PC-9 (cell line): ENCODE measurements around the gene HOXA11. TPM values are rescaled to one million over a fixed set of nuclear protein-coding genes. Genes with fewer than 3 reads are reported as not detected.

Experiments
- BruUV-seq: library from RNA; stranded (reverse); fragments of 400-500 nt; replicated peaks from 2 replicates; lab custom pipeline; 2021; lab: Mats Ljungman, UMichigan
- CTCF ChIA-PET: fragments of 300-600 bp; sonication (Branson Sonifier 250); formaldehyde crosslinking; loops from one replicate; lab custom pipeline; 2022; ENCODE audit warnings: antibody characterized with exemption; lab: Charles Lee
- POLR2A ChIA-PET: fragments of 300-600 bp; sonication (Branson Sonifier 250); formaldehyde crosslinking; loops from one replicate; lab custom pipeline; 2022; ENCODE audit warnings: antibody characterized with exemption; ENCODE audit not compliant: unreplicated experiment; lab: Charles Lee
- DNase-seq, 2 experiments: peaks; one replicate each; pipeline versions ENCODE4 v3.0.0 to v3.0.0-alpha.2; 2015 to 2022; ENCODE audit warnings: mixed read lengths in 1 of 2
- H2AFZ ChIP-seq: fragments of 200-600 bp; sonication (generic); 2 replicates; pipeline ENCODE4 v1.8.1; 2017; ENCODE audit warnings: antibody characterized with exemption
- H3F3A ChIP-seq: fragments of 200-600 bp; sonication (generic); 2 replicates; pipeline ENCODE4 v1.8.1; 2017; ENCODE audit warnings: antibody characterized with exemption, mild to moderate bottlenecking, low read depth; ENCODE audit not compliant: insufficient read depth
- H3K27ac ChIP-seq: fragments of 200-600 bp; sonication (generic); 2 replicates; pipeline ENCODE4 v1.6.1; 2016; ENCODE audit warnings: mixed run types
- H3K27me3 ChIP-seq: fragments of 200-600 bp; sonication (generic); 2 replicates; pipeline ENCODE4 v1.6.1; 2016; ENCODE audit warnings: low read depth, mixed run types; ENCODE audit not compliant: insufficient read depth
- H3K36me3 ChIP-seq: fragments of 200-600 bp; sonication (generic); 2 replicates; pipeline ENCODE4 v1.6.1; 2016; ENCODE audit warnings: low read depth, mixed run types
- H3K4me1 ChIP-seq: fragments of 200-600 bp; sonication (generic); replicated peaks from 2 replicates; pipeline ENCODE4 v1.6.1; 2016; ENCODE audit warnings: mixed run types; ENCODE audit not compliant: insufficient read depth
- H3K4me2 ChIP-seq: fragments of 200-600 bp; sonication (generic); 2 replicates; pipeline ENCODE4 v1.6.1; 2017; ENCODE audit warnings: mixed run types
- H3K4me3 ChIP-seq: fragments of 200-600 bp; sonication (generic); 2 replicates; pipeline ENCODE4 v1.6.1; 2016; ENCODE audit warnings: mixed run types
- H3K79me2 ChIP-seq: fragments of 200-600 bp; sonication (generic); 2 replicates; pipeline ENCODE4 v1.6.1; 2017; ENCODE audit warnings: low read depth, mixed run types
- H3K9me2 ChIP-seq: fragments of 200-600 bp; sonication (generic); 2 replicates; pipeline ENCODE4 v1.8.1; 2017; ENCODE audit warnings: mild to moderate bottlenecking; ENCODE audit not compliant: insufficient read depth
- H3K9me3 ChIP-seq: fragments of 200-600 bp; sonication (generic); 2 replicates; pipeline ENCODE4 v1.8.1; 2016; ENCODE audit warnings: low read depth; ENCODE audit not compliant: insufficient read depth
- H4K20me1 ChIP-seq: fragments of 200-600 bp; sonication (generic); 2 replicates; pipeline ENCODE4 v1.8.1; 2017; ENCODE audit not compliant: insufficient read depth
- EZH2 ChIP-seq: fragments of 200-600 bp; sonication (generic); IDR thresholded peaks from 2 replicates; pipeline ENCODE4 v1.8.0; 2017; ENCODE audit warnings: antibody characterized with exemption, low read depth
- intact Hi-C: fragments of 100-400 bp; cut with micrococcal nuclease; formaldehyde crosslinking; loops from one replicate; pipeline ENCODE4 v1.10.0; 2022; ENCODE audit not compliant: unreplicated experiment
- total RNA-seq: library from RNA; stranded (reverse); gene quantifications from 2 replicates; pipeline ENCODE4 v1.2.3, GENCODE V29; 2021
- TF ChIP-seq, protein P1 (sequence below): fragments of 200-600 bp; sonication (generic); conservative IDR thresholded peaks from 2 replicates; pipeline ENCODE4 v1.6.1; 2017; ENCODE audit warnings: mixed run types, antibody characterized with exemption, mild to moderate bottlenecking, moderate library complexity

Gene HOXA11
- total RNA-seq, 1 experiment from 2014 or later: 0.26 TPM

DNA sequence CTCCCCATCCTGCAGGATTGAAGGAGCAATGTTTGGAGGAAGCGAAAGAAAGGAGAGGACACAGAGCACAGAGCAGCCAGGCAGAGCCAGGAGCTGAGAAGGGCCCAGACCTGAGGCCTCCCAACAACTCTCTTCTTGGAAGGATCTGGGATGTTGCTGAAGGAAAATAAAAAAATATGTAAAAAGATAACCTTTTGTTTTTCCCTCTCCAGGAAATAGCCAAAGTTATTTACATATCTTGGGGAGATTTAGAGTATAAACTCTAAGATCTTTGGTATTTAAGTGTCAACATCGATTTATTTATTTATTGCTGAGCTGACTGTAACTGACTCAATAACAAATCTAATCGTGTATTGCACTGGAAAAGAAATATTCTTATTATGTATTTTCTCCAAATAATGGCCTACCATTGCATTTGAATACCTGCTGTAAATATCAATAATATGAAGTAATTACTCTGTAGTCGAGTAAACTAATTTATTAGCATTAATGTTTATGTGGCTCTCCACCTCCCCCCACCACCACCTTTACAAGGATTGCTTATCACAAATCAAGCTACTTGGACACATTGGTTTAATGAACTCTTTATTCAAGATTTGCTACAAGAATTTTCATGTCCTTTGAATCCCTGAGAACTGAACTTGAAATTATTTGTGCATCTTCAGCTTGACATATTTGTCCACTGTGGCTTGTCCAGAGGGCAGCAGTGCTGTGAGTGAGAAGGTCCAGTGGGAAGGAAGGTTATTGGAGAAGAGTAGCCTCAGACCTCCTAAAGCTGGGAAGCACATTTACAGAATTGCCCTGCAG lies 1.8 kb upstream of the HOXA11 start:
- Histone ChIP-seq H3K4me1 (peaks cover 12% of the 10 kb centered on the region), H3K9me2 (no peaks in the 10 kb centered on the region), H3K4me2 (no peak overlapping the region), H3K4me3 (no peak overlapping the region), H2AFZ (no peak overlapping the region), H3K36me3 (no peaks in the 10 kb centered on the region), H3K9me3 (no peaks in the 10 kb centered on the region), H3K79me2 (no peaks in the 10 kb centered on the region), H3F3A (peaks cover 26% of the 10 kb centered on the region), H4K20me1 (no peaks in the 10 kb centered on the region), H3K27ac (no peak overlapping the region), H3K27me3 (no peaks in the 10 kb centered on the region)
- intact Hi-C loops: no loop called here
- ChIA-PET CTCF (interaction anchor here (0.9 to 1.3 kb wide), 2 partner anchors 9 to 875 kb away, joined by 3 to 6 read pairs; no protein-coding TSS in a partner anchor), POLR2A (interaction anchor here (0.6 kb wide), 1 partner anchor 432 kb away, joined by 4 read pairs; no protein-coding TSS in a partner anchor)
- BruUV-seq: no TSS peak
- TF ChIP-seq, protein P1, sequence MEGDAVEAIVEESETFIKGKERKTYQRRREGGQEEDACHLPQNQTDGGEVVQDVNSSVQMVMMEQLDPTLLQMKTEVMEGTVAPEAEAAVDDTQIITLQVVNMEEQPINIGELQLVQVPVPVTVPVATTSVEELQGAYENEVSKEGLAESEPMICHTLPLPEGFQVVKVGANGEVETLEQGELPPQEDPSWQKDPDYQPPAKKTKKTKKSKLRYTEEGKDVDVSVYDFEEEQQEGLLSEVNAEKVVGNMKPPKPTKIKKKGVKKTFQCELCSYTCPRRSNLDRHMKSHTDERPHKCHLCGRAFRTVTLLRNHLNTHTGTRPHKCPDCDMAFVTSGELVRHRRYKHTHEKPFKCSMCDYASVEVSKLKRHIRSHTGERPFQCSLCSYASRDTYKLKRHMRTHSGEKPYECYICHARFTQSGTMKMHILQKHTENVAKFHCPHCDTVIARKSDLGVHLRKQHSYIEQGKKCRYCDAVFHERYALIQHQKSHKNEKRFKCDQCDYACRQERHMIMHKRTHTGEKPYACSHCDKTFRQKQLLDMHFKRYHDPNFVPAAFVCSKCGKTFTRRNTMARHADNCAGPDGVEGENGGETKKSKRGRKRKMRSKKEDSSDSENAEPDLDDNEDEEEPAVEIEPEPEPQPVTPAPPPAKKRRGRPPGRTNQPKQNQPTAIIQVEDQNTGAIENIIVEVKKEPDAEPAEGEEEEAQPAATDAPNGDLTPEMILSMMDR: no peak
- TF ChIP-seq EZH2: no peak
- DNase-seq: no peak

DNA sequence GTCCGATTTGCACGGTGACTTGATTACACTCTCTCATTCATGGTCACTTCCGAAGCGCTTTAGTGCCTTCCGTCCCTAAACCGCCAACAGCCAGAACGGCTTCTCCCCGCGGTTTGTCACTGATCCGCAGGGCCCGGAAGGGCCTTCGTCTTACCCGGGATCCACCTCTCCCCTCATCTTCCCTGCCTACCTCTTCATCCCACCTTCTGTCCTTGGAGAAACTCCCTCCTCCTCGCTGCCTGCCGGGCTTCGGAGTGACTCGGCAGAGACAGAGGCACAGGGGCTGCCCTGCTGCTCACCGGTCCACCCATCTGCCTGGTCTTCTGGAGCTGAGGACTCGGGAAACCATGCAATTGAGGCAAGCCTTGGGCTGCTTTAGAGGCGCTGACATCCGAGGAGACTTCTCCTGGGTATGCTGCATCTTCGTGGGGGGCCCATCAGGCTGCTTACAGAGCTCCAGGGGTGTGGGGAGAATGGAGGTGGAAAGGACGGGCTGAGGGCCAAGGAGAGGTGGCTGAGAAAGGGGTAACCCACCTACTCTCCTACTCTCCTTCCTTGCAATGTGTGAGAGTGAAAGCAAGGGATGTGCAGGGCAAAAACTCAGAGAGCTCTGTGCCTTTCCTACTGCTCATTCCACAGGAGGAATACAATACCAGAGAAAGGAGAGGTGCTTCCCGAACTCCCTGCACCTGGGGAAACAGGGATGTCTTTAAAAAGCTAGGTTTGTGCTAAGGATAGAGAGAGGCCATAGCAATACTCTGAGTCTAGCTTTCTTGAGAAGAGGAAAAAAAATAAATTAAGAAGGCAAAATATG lies 1.0 kb upstream of the HOXA11 start:
- peaks cover 26% of the 10 kb centered on the region for H3F3A ChIP-seq
- no peak overlapping the region for H3K4me3 ChIP-seq
- TF ChIP-seq, protein P1: no peak
- TF ChIP-seq EZH2: no peak
- H3K79me2 ChIP-seq: no peaks in the 10 kb centered on the region
- no peaks in the 10 kb centered on the region for H3K27me3 ChIP-seq
- POLR2A ChIA-PET: interaction anchor here (0.5 kb wide), 1 partner anchor 863 kb away, joined by 3 read pairs; no protein-coding TSS in a partner anchor
- no peaks in the 10 kb centered on the region for H3K36me3 ChIP-seq
- CTCF ChIA-PET: interaction anchor here (0.9 to 1.3 kb wide), 2 partner anchors 10 to 876 kb away, joined by 3 to 6 read pairs; no protein-coding TSS in a partner anchor
- no peak for DNase-seq
- H4K20me1 ChIP-seq: no peaks in the 10 kb centered on the region
- no peak overlapping the region for H3K27ac ChIP-seq
- intact Hi-C loops: no loop called here
- peaks cover 12% of the 10 kb centered on the region for H3K4me1 ChIP-seq
- no peaks in the 10 kb centered on the region for H3K9me2 ChIP-seq
- no peak overlapping the region for H3K4me2 ChIP-seq
- no TSS peak for BruUV-seq
- no peaks in the 10 kb centered on the region for H3K9me3 ChIP-seq
- H2AFZ ChIP-seq: no peak overlapping the region

DNA sequence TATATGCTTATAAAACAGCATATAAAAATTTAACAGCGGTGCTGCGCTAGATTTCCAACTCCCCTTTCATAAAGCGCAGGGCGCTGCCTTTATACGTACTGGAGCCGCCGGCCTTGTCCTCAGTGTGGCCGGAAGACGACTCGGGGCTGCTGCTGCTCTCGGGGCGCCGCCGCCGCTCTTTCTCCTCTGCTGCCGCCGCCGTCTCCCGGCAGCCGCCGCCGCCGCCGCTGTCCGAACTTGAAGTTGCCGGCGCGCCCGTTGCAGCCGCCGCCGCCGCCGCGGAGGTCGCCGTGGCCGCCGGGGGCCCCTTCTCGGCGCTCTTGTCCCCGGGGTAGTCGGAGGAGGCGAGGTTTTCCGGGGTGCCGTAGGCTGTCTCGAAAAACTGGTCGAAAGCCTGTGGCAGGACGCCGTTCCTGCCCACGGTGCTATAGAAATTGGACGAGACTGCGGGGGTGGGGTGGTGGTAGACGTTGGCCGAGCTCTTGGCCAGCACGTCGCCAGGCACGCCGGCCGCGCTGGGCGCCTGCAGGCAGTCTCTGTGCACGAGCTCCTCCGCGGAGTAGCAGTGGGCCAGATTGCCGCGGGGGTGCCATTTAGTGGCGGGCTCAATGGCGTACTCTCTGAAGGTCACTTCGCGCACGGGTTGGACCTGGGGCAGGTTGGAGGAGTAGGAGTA lies 557 bp downstream of the HOXA11 start:
- H3K27me3 ChIP-seq: no peaks in the 10 kb centered on the region
- ChIA-PET CTCF (interaction anchor here (0.6 to 0.8 kb wide), 2 partner anchors 14 to 133 kb away, joined by 3 read pairs; no protein-coding TSS in a partner anchor), POLR2A (no interaction called here)
- TF ChIP-seq EZH2: no peak
- TF ChIP-seq, protein P1: no peak
- H3F3A ChIP-seq: peaks cover 26% of the 10 kb centered on the region
- peak; percentile 52 to 54 for DNase-seq
- H3K4me1 ChIP-seq: peaks cover 12% of the 10 kb centered on the region
- H3K79me2 ChIP-seq: no peaks in the 10 kb centered on the region
- H3K36me3 ChIP-seq: no peaks in the 10 kb centered on the region
- no peaks in the 10 kb centered on the region for H3K9me3 ChIP-seq
- H3K27ac ChIP-seq: no peak overlapping the region
- H3K9me2 ChIP-seq: no peaks in the 10 kb centered on the region
- H3K4me3 ChIP-seq: peak overlapping the region; percentile 86
- H4K20me1 ChIP-seq: no peaks in the 10 kb centered on the region
- H3K4me2 ChIP-seq: peak overlapping the region; percentile 94
- intact Hi-C loops: loop anchor here (5.0 kb wide), 1 partner anchor 1292 kb away; no protein-coding TSS in a partner anchor
- H2AFZ ChIP-seq: peak overlapping the region; percentile 100
- BruUV-seq: TSS peak; percentile 50
